ENCODE data around the gene MRPS30. TPM values are rescaled to one million over a fixed set of nuclear protein-coding genes. Genes with fewer than 3 reads are reported as not detected.

MRPS30 gene
- total RNA-seq, 1 experiment from 2014 or later: 63.9 TPM

DNA sequence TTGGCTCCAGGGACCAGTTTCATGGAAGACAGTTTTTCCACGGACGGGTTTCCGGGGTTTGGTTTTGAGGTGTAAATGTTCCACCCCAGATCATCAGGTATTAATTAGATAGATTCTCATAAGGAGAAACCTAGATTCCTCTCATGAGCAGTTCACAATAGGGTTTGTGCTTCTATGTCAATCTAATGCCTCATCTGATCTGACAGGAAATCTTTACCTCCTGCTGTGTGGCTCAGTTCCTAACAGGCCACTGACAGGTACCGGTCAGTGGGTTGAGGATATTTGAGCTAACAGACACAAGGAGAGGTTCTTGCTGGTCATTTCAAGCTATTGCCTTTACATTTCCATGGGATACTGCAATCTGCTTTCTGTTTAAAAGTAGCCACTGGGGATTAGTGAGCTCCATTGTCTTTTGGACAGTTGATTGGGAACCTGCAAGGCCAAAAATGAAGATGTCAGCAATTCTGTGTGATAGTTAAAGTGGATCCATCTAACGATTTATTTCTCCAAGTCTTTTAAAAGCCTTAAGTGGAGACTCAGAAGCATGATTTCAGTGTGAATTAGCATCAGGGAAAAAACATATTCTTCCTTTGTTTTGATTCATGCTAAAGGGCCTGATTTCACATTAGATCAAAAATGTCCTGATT is 38.6 kb downstream of the MRPS30 start:
- no peaks in the 10 kb centered on the region for H4K20me1 ChIP-seq (ENCODE audit: insufficient read depth, low read depth, low read length)

DNA sequence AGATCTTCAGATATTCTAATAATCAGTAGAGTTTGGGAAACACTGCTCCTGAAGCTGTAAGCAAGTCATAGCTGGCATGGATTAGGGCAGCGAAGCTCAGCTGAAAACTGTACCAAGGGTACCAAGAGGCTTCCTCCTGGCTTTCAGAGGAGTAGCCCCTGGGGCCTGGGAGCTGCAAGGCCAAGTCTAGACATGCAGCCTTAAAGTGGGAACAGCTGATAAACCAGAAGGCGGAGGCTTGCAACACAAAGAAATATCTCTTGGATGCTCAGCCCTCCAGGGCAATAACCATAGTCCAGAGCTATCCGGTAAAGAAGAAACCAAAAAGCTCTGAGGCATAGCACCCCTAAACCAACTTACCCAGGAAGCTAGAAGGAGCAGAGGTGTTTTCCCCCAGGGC is 51.5 kb downstream of the MRPS30 start:
- no peaks in the 10 kb centered on the region for H3K27me3 ChIP-seq (ENCODE audit: low read length)
- no peak overlapping the region for H2AFZ ChIP-seq (ENCODE audit: low read length)
- no peaks in the 10 kb centered on the region for H3K79me2 ChIP-seq (ENCODE audit: low read length)
- H4K20me1 ChIP-seq (ENCODE audit: insufficient read depth, low read depth, low read length): no peaks in the 10 kb centered on the region
- no peaks in the 10 kb centered on the region for H3K9me3 ChIP-seq (ENCODE audit: low read length)
- H3K9ac ChIP-seq (ENCODE audit: low read length): no peak overlapping the region
- no peak overlapping the region for H3K4me3 ChIP-seq (ENCODE audit: low read length)
- no peaks in the 10 kb centered on the region for H3K4me1 ChIP-seq (ENCODE audit: low read length)
- no peaks in the 10 kb centered on the region for H3K9me2 ChIP-seq (replicated peaks; ENCODE audit: insufficient read depth, low read length)
- H3K4me2 ChIP-seq (ENCODE audit: low read depth, low read length, poor library complexity, severe bottlenecking): no peak overlapping the region
- H3K27ac ChIP-seq (ENCODE audit: low read length): no peak overlapping the region
- DNase-seq: no peak
- no peaks in the 10 kb centered on the region for H3K36me3 ChIP-seq (ENCODE audit: insufficient read depth, low read length)

More for the DNA sequence above, 38.6 kb downstream of the MRPS30 start:
- H3K9me3 ChIP-seq (ENCODE audit: low read length): no peaks in the 10 kb centered on the region
- H3K9me2 ChIP-seq (replicated peaks; ENCODE audit: insufficient read depth, low read length): no peaks in the 10 kb centered on the region
- H3K36me3 ChIP-seq (ENCODE audit: insufficient read depth, low read length): no peaks in the 10 kb centered on the region
- no peaks in the 10 kb centered on the region for H3K79me2 ChIP-seq (ENCODE audit: low read length)
- no peak overlapping the region for H3K4me2 ChIP-seq (ENCODE audit: low read depth, low read length, poor library complexity, severe bottlenecking)
- H3K4me1 ChIP-seq (ENCODE audit: low read length): no peaks in the 10 kb centered on the region
- no peak overlapping the region for H2AFZ ChIP-seq (ENCODE audit: low read length)
- H3K27ac ChIP-seq (ENCODE audit: low read length): no peak overlapping the region
- H3K4me3 ChIP-seq (ENCODE audit: low read length): no peak overlapping the region
- H3K27me3 ChIP-seq (ENCODE audit: low read length): no peaks in the 10 kb centered on the region
- no peak overlapping the region for H3K9ac ChIP-seq (ENCODE audit: low read length)
- no peak for DNase-seq

GRCh38 chr5:44862808-44863207 is 54.1 kb downstream of the MRPS30 start:
- no peaks in the 10 kb centered on the region for H3K4me1 ChIP-seq (ENCODE audit: low read length)
- H3K79me2 ChIP-seq (ENCODE audit: low read length): no peaks in the 10 kb centered on the region
- no peaks in the 10 kb centered on the region for H3K27me3 ChIP-seq (ENCODE audit: low read length)
- no peak overlapping the region for H2AFZ ChIP-seq (ENCODE audit: low read length)
- H4K20me1 ChIP-seq (ENCODE audit: insufficient read depth, low read depth, low read length): no peaks in the 10 kb centered on the region
- H3K36me3 ChIP-seq (ENCODE audit: insufficient read depth, low read length): no peaks in the 10 kb centered on the region
- no peak overlapping the region for H3K9ac ChIP-seq (ENCODE audit: low read length)
- H3K9me3 ChIP-seq (ENCODE audit: low read length): no peaks in the 10 kb centered on the region
- H3K4me3 ChIP-seq (ENCODE audit: low read length): no peak overlapping the region
- DNase-seq: peak; percentile 59
- no peaks in the 10 kb centered on the region for H3K9me2 ChIP-seq (replicated peaks; ENCODE audit: insufficient read depth, low read length)
- H3K4me2 ChIP-seq (ENCODE audit: low read depth, low read length, poor library complexity, severe bottlenecking): no peak overlapping the region
- H3K27ac ChIP-seq (ENCODE audit: low read length): no peak overlapping the region
